Measurements from ENCODE around the gene OSBPL1A.

DNA sequence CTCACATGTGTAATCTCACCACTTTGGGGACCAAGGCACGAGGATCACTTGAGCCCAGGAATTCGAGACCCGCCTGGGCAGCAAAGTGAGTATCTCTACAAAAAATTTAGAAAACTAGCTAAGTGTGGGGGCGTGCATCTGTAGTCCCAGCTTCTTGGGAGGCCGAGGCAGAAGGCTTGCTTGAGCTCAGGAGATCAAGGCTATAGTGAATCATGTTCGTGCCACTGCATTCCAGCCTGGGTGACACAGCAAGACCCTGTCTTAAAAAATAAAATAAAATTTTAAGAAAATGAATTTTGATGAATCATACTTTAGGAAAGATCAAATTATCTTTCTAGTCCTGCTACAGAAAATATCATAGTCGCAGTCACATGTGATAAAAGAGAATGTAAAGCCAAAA lies 211.8 kb downstream of the OSBPL1A start:
- TF ChIP-seq TAF1 (IDR thresholded peaks at IDR 0.05; ENCODE audit: borderline replicate concordance, low read depth, low read length) (no peak), POLR2AphosphoS5 (IDR thresholded peaks at IDR 0.05; ENCODE audit: low read depth, low read length) (no peak)
